HUES64 (cell line): ENCODE results near the gene UPK3B.
"Not testable (repeated sequence)": the region's sequence is repeated elsewhere in the genome, so short reads cannot be mapped to it uniquely, and the experiment has no call there.

Experiments used
- H3K27ac ChIP-seq: 2 replicates; pipeline ENCODE4 v1.7.0; 2013; ENCODE audit warnings: low read depth, low read length, inconsistent platforms
- H3K27me3 ChIP-seq: 2 replicates; pipeline ENCODE4 v1.6.1; 2013; ENCODE audit warnings: mild to moderate bottlenecking, low read length; ENCODE audit not compliant: insufficient read depth
- H3K36me3 ChIP-seq: 2 replicates; pipeline ENCODE4 v1.6.1; 2013; ENCODE audit warnings: mild to moderate bottlenecking, low read length; ENCODE audit not compliant: insufficient read depth
- H3K4me1 ChIP-seq: 2 replicates; pipeline ENCODE4 v1.6.1; 2013; ENCODE audit warnings: mild to moderate bottlenecking, low read length, moderate library complexity; ENCODE audit not compliant: insufficient read depth
- H3K4me3 ChIP-seq: 2 replicates; pipeline ENCODE4 v1.5.1; 2013; ENCODE audit warnings: mild to moderate bottlenecking, low read length, moderate library complexity
- H3K9ac ChIP-seq: 2 replicates; pipeline ENCODE4 v1.6.1; 2013; ENCODE audit warnings: mild to moderate bottlenecking, low read depth, low read length
- H3K9me3 ChIP-seq: 2 replicates; pipeline ENCODE4 v1.6.1; 2013; ENCODE audit warnings: low read depth, low read length; ENCODE audit not compliant: insufficient read depth
- WGBS: fragments of 150-250, 120-280 bp; methylation state at CpG from one replicate; pipeline ENCODE4 v1.1.7; 2013; ENCODE audit warnings: missing lambda C conversion rate; 5-methylcytosine and 5-hydroxymethylcytosine counted together

The UPK3B gene

DNA sequence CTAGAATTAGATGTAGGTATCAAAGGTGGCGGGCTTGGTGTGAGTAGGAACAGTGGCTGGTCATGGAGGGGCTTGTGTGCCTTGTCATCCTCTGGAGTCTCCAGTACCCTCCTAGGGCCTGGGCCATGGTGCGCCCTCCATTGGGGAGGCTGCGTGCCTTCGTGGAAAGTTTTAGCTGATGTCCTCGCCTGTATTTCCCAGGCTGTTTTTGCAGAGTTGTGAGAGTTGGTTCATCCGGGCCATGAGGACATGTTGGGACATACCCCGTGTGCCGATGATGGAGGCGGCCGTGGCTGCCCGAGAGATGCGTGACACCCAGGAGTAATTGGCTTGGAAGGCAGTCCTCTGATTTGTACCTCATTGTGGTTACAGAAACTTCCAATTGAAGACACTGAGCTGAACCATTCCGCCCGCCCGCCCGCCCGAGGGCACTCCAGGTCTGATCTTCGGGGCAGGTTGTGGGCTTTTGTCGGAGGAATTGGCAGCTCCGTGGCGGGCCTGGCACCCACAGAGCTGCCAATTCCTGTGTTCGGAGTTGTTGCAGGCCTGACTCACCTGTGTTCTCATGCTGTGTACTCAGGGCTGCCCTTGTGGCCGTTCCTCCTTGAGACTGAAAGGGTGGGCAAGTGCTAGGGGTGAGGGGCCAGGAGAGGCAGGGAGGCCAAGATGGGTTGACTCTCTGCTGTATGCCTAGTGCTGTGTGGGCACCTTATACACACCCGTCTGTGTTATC is 33.4 kb upstream of the UPK3B start:
- H3K27me3 ChIP-seq, H3K36me3 ChIP-seq, H3K9ac ChIP-seq, H3K27ac ChIP-seq, H3K4me3 ChIP-seq, H3K4me1 ChIP-seq, H3K9me3 ChIP-seq: not testable (repeated sequence)
- 96% methylated on average over 13 of the region's 24 CpGs for WGBS

GRCh38 chr7:76479628-76480027 is 30.7 kb upstream of the UPK3B start:
- 93% methylated on average over 10 of the region's 11 CpGs for WGBS
- H3K27ac ChIP-seq, H3K4me3 ChIP-seq, H3K4me1 ChIP-seq, H3K9me3 ChIP-seq, H3K9ac ChIP-seq, H3K27me3 ChIP-seq: not testable (repeated sequence)
- H3K36me3 ChIP-seq: peaks cover 15% of the 10 kb centered on the region

GRCh38 chr7:76480403-76481253 is 29.7 kb upstream of the UPK3B start:
- not testable (repeated sequence) for H3K27ac ChIP-seq, H3K9ac ChIP-seq, H3K4me3 ChIP-seq, H3K4me1 ChIP-seq, H3K9me3 ChIP-seq, H3K27me3 ChIP-seq
- peaks cover 15% of the 10 kb centered on the region for H3K36me3 ChIP-seq
- WGBS: 87% methylated on average over 22 of the region's 29 CpGs

- 97% methylated on average over 24 of the region's 24 CpGs for WGBS
- H3K9me3 ChIP-seq, H3K4me3 ChIP-seq, H3K27ac ChIP-seq, H3K9ac ChIP-seq, H3K27me3 ChIP-seq, H3K4me1 ChIP-seq: not testable (repeated sequence)
- H3K36me3 ChIP-seq: peaks cover 15% of the 10 kb centered on the region
Measured at GRCh38 chr7:76482660-76483059, 27.7 kb upstream of the UPK3B start.

- not testable (repeated sequence) for H3K27me3 ChIP-seq, H3K4me1 ChIP-seq, H3K27ac ChIP-seq, H3K4me3 ChIP-seq, H3K9ac ChIP-seq, H3K9me3 ChIP-seq
- 96% methylated on average over 15 of the region's 17 CpGs for WGBS
- peaks cover 15% of the 10 kb centered on the region for H3K36me3 ChIP-seq
Measured at GRCh38 chr7:76483081-76483480, 27.3 kb upstream of the UPK3B start.

DNA sequence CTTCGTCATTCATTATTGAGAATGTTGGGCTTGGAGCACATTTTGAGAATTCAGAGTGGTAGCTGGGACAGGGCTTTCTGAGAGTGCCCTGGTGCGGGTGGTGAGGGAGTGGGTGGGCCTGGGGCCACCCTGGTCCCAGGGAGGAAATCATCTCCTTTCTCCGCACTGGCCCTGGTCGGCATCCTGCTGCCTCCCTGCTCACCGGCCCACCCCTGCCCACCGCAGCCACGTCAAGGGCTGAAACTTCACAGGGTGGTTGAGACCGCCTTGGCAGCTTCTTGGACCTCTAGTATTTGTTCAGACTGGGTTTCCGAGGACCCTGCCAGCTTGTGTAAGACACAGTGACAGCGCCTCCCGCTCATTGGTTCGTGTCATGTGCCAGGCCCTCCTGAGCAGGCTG is 25.9 kb upstream of the UPK3B start:
- not testable (repeated sequence) for H3K4me1 ChIP-seq, H3K27me3 ChIP-seq, H3K27ac ChIP-seq, H3K9me3 ChIP-seq, H3K4me3 ChIP-seq, H3K9ac ChIP-seq
- 96% methylated on average over 7 of the region's 12 CpGs for WGBS
- H3K36me3 ChIP-seq: peaks cover 15% of the 10 kb centered on the region

DNA sequence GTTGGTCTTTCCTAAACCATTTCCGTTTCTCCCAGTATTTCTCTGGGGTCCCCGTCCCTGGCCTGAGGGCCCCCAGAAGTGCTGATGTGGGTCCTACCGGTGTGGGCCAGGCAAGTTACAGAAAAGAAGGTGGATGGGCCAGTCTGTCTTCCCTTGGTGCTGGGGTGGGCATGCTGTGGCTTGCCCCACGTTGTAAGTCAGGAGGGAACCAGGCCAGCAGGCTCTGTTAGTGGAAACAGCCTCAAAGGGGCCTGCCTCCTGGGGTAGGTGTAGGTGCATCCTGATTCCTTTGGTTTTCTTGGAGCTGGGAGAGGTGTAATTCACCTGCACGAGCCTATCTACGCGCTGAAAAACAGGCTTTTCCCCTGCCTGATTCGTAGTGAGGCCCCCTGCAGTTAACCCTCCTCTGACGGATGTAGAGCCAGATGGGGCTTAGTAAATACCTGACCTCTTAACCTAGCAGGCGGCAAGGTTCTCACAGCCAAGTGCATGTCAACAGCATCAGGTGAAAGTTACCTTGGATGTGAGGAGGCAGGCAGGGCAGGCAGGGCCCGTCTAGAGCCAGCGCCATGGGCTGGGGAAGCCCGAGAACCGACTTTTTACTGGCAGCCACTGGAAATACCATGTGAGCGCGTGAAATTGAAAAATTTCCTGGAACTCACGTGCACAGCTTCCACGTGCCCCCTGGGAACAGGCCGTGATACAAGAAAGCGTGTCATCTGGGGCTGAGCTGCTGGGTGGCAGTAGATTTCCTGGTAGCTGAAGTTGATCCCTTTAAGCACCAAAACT is 24.3 kb upstream of the UPK3B start:
- not testable (repeated sequence) for H3K9ac ChIP-seq, H3K4me3 ChIP-seq, H3K9me3 ChIP-seq, H3K27me3 ChIP-seq, H3K27ac ChIP-seq, H3K4me1 ChIP-seq
- 39% methylated on average over 5 of the region's 20 CpGs for WGBS
- peaks cover 15% of the 10 kb centered on the region for H3K36me3 ChIP-seq

DNA sequence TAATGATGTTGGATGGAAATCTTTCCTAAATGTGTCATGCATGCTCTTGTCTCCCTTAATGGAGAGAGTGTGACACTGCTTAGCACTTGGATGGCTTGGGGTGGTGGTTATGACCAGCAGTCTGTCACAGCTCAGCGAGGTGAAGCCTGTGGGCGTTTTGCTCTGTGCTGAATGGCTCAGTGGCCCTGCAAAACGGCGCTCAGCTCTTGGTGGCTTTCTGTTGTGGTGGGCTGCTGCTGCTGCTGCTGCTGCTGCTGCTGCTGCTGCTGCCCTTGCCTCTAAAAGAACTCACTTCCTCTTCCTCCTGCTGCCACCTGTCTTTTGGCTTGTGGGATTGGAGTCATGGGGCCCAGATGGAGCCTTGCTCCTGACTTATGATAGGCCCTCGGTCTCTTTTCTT is 23.7 kb upstream of the UPK3B start:
- not testable (repeated sequence) for H3K27ac ChIP-seq, H3K4me1 ChIP-seq, H3K27me3 ChIP-seq, H3K9me3 ChIP-seq, H3K4me3 ChIP-seq, H3K9ac ChIP-seq
- peaks cover 15% of the 10 kb centered on the region for H3K36me3 ChIP-seq
- WGBS: 100% methylated on average over 2 of the region's 5 CpGs

GRCh38 chr7:76487969-76488368 is 22.4 kb upstream of the UPK3B start:
- WGBS: 96% methylated on average over 4 of the region's 13 CpGs
- not testable (repeated sequence) for H3K36me3 ChIP-seq, H3K27ac ChIP-seq, H3K9ac ChIP-seq, H3K4me1 ChIP-seq, H3K4me3 ChIP-seq, H3K27me3 ChIP-seq, H3K9me3 ChIP-seq

GRCh38 chr7:76492139-76492538 is 18.2 kb upstream of the UPK3B start:
- H3K9ac ChIP-seq, H3K4me1 ChIP-seq, H3K4me3 ChIP-seq, H3K27ac ChIP-seq, H3K36me3 ChIP-seq, H3K27me3 ChIP-seq, H3K9me3 ChIP-seq: not testable (repeated sequence)
- 95% methylated on average over 5 of the region's 10 CpGs for WGBS

GRCh38 chr7:76495717-76496116 is 14.6 kb upstream of the UPK3B start:
- not testable (repeated sequence) for H3K4me1 ChIP-seq, H3K9me3 ChIP-seq, H3K27me3 ChIP-seq, H3K4me3 ChIP-seq, H3K27ac ChIP-seq, H3K9ac ChIP-seq, H3K36me3 ChIP-seq
- WGBS: 88% methylated on average over 14 of the region's 16 CpGs
